K562 (cell line): ENCODE data around the gene CRYZL1. TPM values are rescaled to one million over a fixed set of nuclear protein-coding genes. Genes with fewer than 3 reads are reported as not detected.

ENCODE experiments used
- CCAR2 ChIP-seq: fragments of 200-400 bp; formaldehyde crosslinking; IDR thresholded peaks from 2 replicates; pipeline ENCODE4 v1.6.1; 2017; ENCODE audit warnings: mild to moderate bottlenecking, low read depth, low read length
- COPS2 ChIP-seq: fragments of 450-650 bp; conservative IDR thresholded peaks from 2 replicates; pipeline ENCODE4 v1.6.1; 2016; ENCODE audit warnings: mild to moderate bottlenecking, moderate library complexity
- CREB3L1 ChIP-seq: fragments of 450-650 bp; IDR thresholded peaks from 2 replicates; pipeline ENCODE4 v1.6.1; 2014; ENCODE audit warnings: low read depth, mild to moderate bottlenecking, moderate library complexity, borderline replicate concordance
- EGR1 ChIP-seq: fragments of 450-650 bp; conservative IDR thresholded peaks from 2 replicates; pipeline ENCODE4 v1.6.1; 2017; ENCODE audit warnings: mild to moderate bottlenecking
- GTF3C2 ChIP-seq: IDR thresholded peaks from 3 replicates; pipeline ENCODE4 v1.6.1; 2011; ENCODE audit warnings: borderline replicate concordance, mild to moderate bottlenecking, moderate library complexity; ENCODE audit not compliant: insufficient read length; ENCODE audit errors: extremely low read depth
- HES1 ChIP-seq: fragments of 450-650 bp; IDR thresholded peaks from 2 replicates; pipeline ENCODE4 v1.6.1; 2016; ENCODE audit warnings: low read depth, mild to moderate bottlenecking, moderate library complexity
- KDM1A ChIP-seq, 2 experiments: fragments of 450-650 bp; IDR thresholded peaks; 2 replicates each; pipeline ENCODE4 v1.6.1; 2016; ENCODE audit warnings: mild to moderate bottlenecking in 2 of 2
- MTA3 ChIP-seq: fragments of 450-650 bp; formaldehyde crosslinking; IDR thresholded peaks from 2 replicates; pipeline ENCODE4 v1.6.1; 2017; ENCODE audit warnings: mild to moderate bottlenecking, borderline replicate concordance
- OTX1 ChIP-seq: fragments of 450-650 bp; formaldehyde crosslinking; IDR thresholded peaks from 2 replicates; pipeline ENCODE4 v1.4.0; 2022; ENCODE audit warnings: mild to moderate bottlenecking
- POLR3G ChIP-seq: IDR thresholded peaks from 2 replicates; pipeline ENCODE4 v1.6.1; 2011; ENCODE audit not compliant: insufficient read length, insufficient replicate concordance; ENCODE audit errors: extremely low read depth
- SMARCB1 ChIP-seq: IDR thresholded peaks from 2 replicates; pipeline ENCODE4 v1.6.1; 2011; ENCODE audit warnings: improper control_type of control experiment, low read depth; ENCODE audit not compliant: insufficient read length
- SRSF7 ChIP-seq: fragments of 200-400 bp; formaldehyde crosslinking; optimal IDR thresholded peaks from 2 replicates; pipeline ENCODE3; 2017; ENCODE audit warnings: mild to moderate bottlenecking, low read depth, low read length
- STAG1 ChIP-seq: sonication (generic); formaldehyde crosslinking; IDR thresholded peaks from 2 replicates; pipeline ENCODE4 v1.5.0; 2020; ENCODE audit warnings: missing genetic modification reagents, borderline replicate concordance
- TEAD4 ChIP-seq, 2 experiments: sonication (generic) in 1 of 2; formaldehyde crosslinking in 1 of 2; IDR thresholded peaks; 2 replicates each; pipeline versions ENCODE4 v1.6.1 to v1.8.0; 2012 to 2022; ENCODE audit warnings: borderline replicate concordance in 1 of 2, inconsistent platforms in 1 of 2, low read length in 1 of 2, mild to moderate bottlenecking in 1 of 2, missing genetic modification reagents in 1 of 2
- YBX1 ChIP-seq: fragments of 450-650 bp; IDR thresholded peaks from 2 replicates; pipeline ENCODE4 v1.7.1; 2016; ENCODE audit warnings: mild to moderate bottlenecking
- ZFX ChIP-seq: sonication (generic); formaldehyde crosslinking; IDR thresholded peaks from 2 replicates; pipeline ENCODE4 v1.8.0; 2022; ENCODE audit warnings: mild to moderate bottlenecking, missing genetic modification reagents, moderate library complexity
- ZNF143 ChIP-seq: sonication (generic); formaldehyde crosslinking; IDR thresholded peaks from 2 replicates; pipeline ENCODE4 v1.9.0; 2022; ENCODE audit warnings: mild to moderate bottlenecking, missing genetic modification reagents
- ZNF232 ChIP-seq: sonication (generic); formaldehyde crosslinking; IDR thresholded peaks from 2 replicates; pipeline ENCODE4 v1.8.0; 2022; ENCODE audit warnings: mild to moderate bottlenecking, missing genetic modification reagents
- ZNF282 ChIP-seq: sonication (generic); formaldehyde crosslinking; IDR thresholded peaks from 2 replicates; pipeline ENCODE4 v1.8.1; 2023; ENCODE audit warnings: missing genetic modification reagents
- ZNF444 ChIP-seq: fragments of 250-450 bp; sonication (Bioruptor Pico); IDR thresholded peaks from 2 replicates; pipeline ENCODE4 v1.4.0; 2020; ENCODE audit warnings: mild to moderate bottlenecking, moderate library complexity
- ZNF584 ChIP-seq: fragments of 200-800 bp; sonication (Bioruptor generic); IDR thresholded peaks from 2 replicates; pipeline ENCODE4 v1.6.1; 2016; ENCODE audit warnings: low read depth, mild to moderate bottlenecking, missing genetic modification characterization, missing compliant biosample characterization
- ZNF644 ChIP-seq: fragments of 200-800 bp; sonication (Bioruptor generic); IDR thresholded peaks from 2 replicates; pipeline ENCODE4 v1.6.1; 2016; ENCODE audit warnings: low read depth, missing genetic modification characterization, missing compliant biosample characterization
- ZNF699 ChIP-seq: fragments of 250-450 bp; sonication (Bioruptor Pico); IDR thresholded peaks from 2 replicates; pipeline ENCODE4 v1.8.0; 2021; ENCODE audit warnings: mild to moderate bottlenecking, moderate library complexity; ENCODE audit not compliant: insufficient replicate concordance
- ZNF830 ChIP-seq: fragments of 250-450 bp; sonication (Bioruptor Pico); IDR thresholded peaks from 2 replicates; pipeline ENCODE4 v1.5.0; 2021; ENCODE audit warnings: mild to moderate bottlenecking
- polyA plus RNA-seq, 8 experiments: library from polyadenylated mRNA; depleted of rRNA in 4 of 8; stranded (reverse) in 5 of 8; unstranded in 3 of 8; fragments of >200 nt; fragmentation: Nextera tagmentation in 2 of 8; fragmentation: Illumina TruSeq in 1 of 8; extraction: Ambion mirVana in 2 of 8; extraction: Trizol in 1 of 8; gene quantifications; 2 replicates each; pipeline versions ENCODE4 v1.2.1 to v1.2.3, GENCODE V29; 2011 to 2014; ENCODE audit warnings: inconsistent platforms in 1 of 8, missing spikeins in 1 of 8
- total RNA-seq, 7 experiments: library from RNA; depleted of rRNA in 6 of 7; stranded (reverse); fragments of >200 nt in 6 of 7; fragmentation: Illumina TruSeq in 2 of 7; extraction: Trizol in 2 of 7; gene quantifications; 2 replicates each; pipeline versions ENCODE4 v1.2.1 to v1.2.3, GENCODE V29; 2011 to 2021; ENCODE audit warnings: low replicate concordance in 1 of 7

CRYZL1 gene
- total and polyA plus RNA-seq, 9 of the 15 experiments (the other 6 are each of a cell fraction or from before 2014, with no cell fraction given) = 19.9 to 98.2 (median 39.2) TPM

GRCh38 chr21:33588485-33589335, 52.8 kb downstream of the CRYZL1 start, which contains the start of gene DONSON (continued):
- TF ChIP-seq CREB3L1 (peak; percentile 90), KDM1A (IDR thresholded peaks at IDR 0.05) (no peak), ZNF644 (tag) (no peak), MTA3 (peak; percentile 79; the same call in 1 of the 2 replicates), ZNF584 (CRISPR knock-in tag) (no peak), SMARCB1 (peak; percentile 36), HES1 (no peak), STAG1 (no peak), OTX1 (CRISPR knock-in tag) (peak; percentile 60; the same call in 1 of the 2 replicates), CCAR2 (no peak), ZNF143 (CRISPR knock-in tag) (no peak), ZFX (CRISPR knock-in tag) (peak; percentile 63), YBX1 (no peak), ZNF699 (CRISPR knock-in tag) (no peak), EGR1 (peak; percentile 80), ZNF282 (CRISPR knock-in tag) (peak; percentile 21; the same call in 1 of the 2 replicates), ZNF232 (CRISPR knock-in tag) (0 out of 2 replicates have a peak, but pooled peaks have one; percentile 21), SRSF7 (no peak), TEAD4 (IDR thresholded peaks at IDR 0.05; ENCODE audit: low read length) (peak; percentile 11; the same call in 1 of the 2 replicates), TEAD4 (CRISPR knock-in tag; IDR thresholded peaks at IDR 0.05; ENCODE audit: borderline replicate concordance) (no peak), GTF3C2 (no peak), POLR3G (no peak), ZNF830 (peak; percentile 96; the same call in 1 of the 2 replicates), ZNF444 (CRISPR knock-in tag) (no peak), COPS2 (no peak)
